HCT116 (cell line): ENCODE data around the gene LAYN. TPM values are rescaled to one million over a fixed set of nuclear protein-coding genes. Genes with fewer than 3 reads are reported as not detected.
A peak's percentile ranks its signal among the peaks of the same experiment; 100 is the strongest.

Experiments used
- ATAC-seq: fragments of 200-7000 bp; cut with Tn5 transposase; 2 replicates; pipeline ENCODE4 v1.9.1; 2020; ENCODE audit warnings: mild to moderate bottlenecking, moderate library complexity
- BruUV-seq: library from RNA; stranded (reverse); fragments of 400-500 nt; replicated peaks from 2 replicates; lab custom pipeline; 2021; lab: Mats Ljungman, UMichigan
- CTCF ChIA-PET: fragments of 300-600 bp; sonication (Branson Sonifier 250); formaldehyde crosslinking; loops from one replicate; lab custom pipeline; 2021; ENCODE audit warnings: antibody characterized with exemption; lab: Charles Lee
- POLR2A ChIA-PET: fragments of 300-600, 350-600 bp; sonication (Branson Sonifier 250); formaldehyde crosslinking; loops from one replicate; lab custom pipeline; 2021; ENCODE audit warnings: antibody characterized with exemption; lab: Charles Lee
- RAD21 ChIA-PET, 2 experiments: fragments of 300-600 bp; sonication (Branson Sonifier 250); formaldehyde crosslinking; loops; one replicate each; lab custom pipeline; 2023; ENCODE audit warnings: low total read pairs in 2 of 2; ENCODE audit not compliant: uncharacterized antibody in 2 of 2, unreplicated experiment in 2 of 2, low non-redundant PET in 1 of 2; lab: Charles Lee
- DNase-seq: peaks from one replicate; pipeline ENCODE4 v3.0.0-alpha.2; 2010; ENCODE audit warnings: low read depth, low spot score
- H2AFZ ChIP-seq: fragments of 200-600 bp; shearing (Covaris generic), sonication (generic); 2 replicates; pipeline ENCODE4 v1.6.1; 2017; ENCODE audit warnings: low read depth, mixed run types, mixed read lengths, antibody characterized with exemption, low read length; ENCODE audit not compliant: poor library complexity, severe bottlenecking
- H3K27ac ChIP-seq: 2 replicates; pipeline ENCODE4 v1.5.1; 2012; ENCODE audit warnings: low read depth, low read length
- H3K27me3 ChIP-seq: fragments of 200-600 bp; sonication (generic); 2 replicates; pipeline ENCODE4 v1.6.1; 2016; ENCODE audit warnings: mixed run types, low read length, mixed read lengths; ENCODE audit not compliant: insufficient read depth
- H3K36me3 ChIP-seq, 2 experiments: fragments of 200-500 bp in 1 of 2; fragments of 200-600 bp in 1 of 2; sonication (Bioruptor generic) in 1 of 2; sonication (generic) in 1 of 2; 2 replicates each; pipeline versions ENCODE4 v1.5.1 to v1.6.1; 2014 to 2016; ENCODE audit warnings: low read length in 2 of 2, inconsistent platforms in 1 of 2, mixed read lengths in 1 of 2, mixed run types in 1 of 2; ENCODE audit not compliant: insufficient read depth in 2 of 2, control insufficient read depth in 1 of 2
- H3K4me1 ChIP-seq, 2 experiments: fragments of 200-600 bp in 1 of 2; sonication (generic) in 1 of 2; 2 replicates each; pipeline versions ENCODE4 v1.5.1 to v1.6.1; 2012 to 2017; ENCODE audit warnings: low read length in 2 of 2, inconsistent platforms in 1 of 2, mild to moderate bottlenecking in 1 of 2, mixed read lengths in 1 of 2, mixed run types in 1 of 2, moderate library complexity in 1 of 2; ENCODE audit not compliant: insufficient read depth in 2 of 2, control insufficient read depth in 1 of 2
- H3K4me2 ChIP-seq: fragments of 200-600 bp; sonication (generic); 2 replicates; pipeline ENCODE4 v1.6.1; 2017; ENCODE audit warnings: mixed run types, low read length, mixed read lengths
- H3K4me3 ChIP-seq, 2 experiments: fragments of 200-600 bp in 1 of 2; sonication (generic) in 1 of 2; replicated peaks in 1 of 2; 2 replicates each; pipeline ENCODE4 v1.5.1; 2011 to 2016; ENCODE audit warnings: low read length in 2 of 2, control low read depth in 1 of 2, low read depth in 1 of 2, mild to moderate bottlenecking in 1 of 2, mixed read lengths in 1 of 2, mixed run types in 1 of 2
- H3K79me2 ChIP-seq: fragments of 200-600 bp; sonication (generic); 2 replicates; pipeline ENCODE4 v1.6.1; 2017; ENCODE audit warnings: mild to moderate bottlenecking, mixed run types, low read length, moderate library complexity, mixed read lengths; ENCODE audit not compliant: insufficient read depth
- H3K9ac ChIP-seq: fragments of 200-600 bp; sonication (generic); 2 replicates; pipeline ENCODE4 v1.6.1; 2016; ENCODE audit warnings: low read length, mixed read lengths
- H3K9me2 ChIP-seq: fragments of 200-600 bp; sonication (generic), shearing (Covaris generic); 2 replicates; pipeline ENCODE4 v1.6.1; 2017; ENCODE audit warnings: mixed run types, mild to moderate bottlenecking, moderate library complexity; ENCODE audit not compliant: insufficient read depth
- H3K9me3 ChIP-seq, 2 experiments: fragments of 200-500 bp in 1 of 2; fragments of 200-600 bp in 1 of 2; sonication (Bioruptor generic) in 1 of 2; sonication (generic) in 1 of 2; 2 replicates each; pipeline ENCODE4 v1.6.1; 2014 to 2017; ENCODE audit warnings: low read length in 2 of 2, mixed read lengths in 2 of 2, inconsistent platforms in 1 of 2, low read depth in 1 of 2, mild to moderate bottlenecking in 1 of 2, mixed run types in 1 of 2, moderate library complexity in 1 of 2; ENCODE audit not compliant: control insufficient read depth in 1 of 2, insufficient read depth in 1 of 2
- H4K20me1 ChIP-seq: fragments of 200-600 bp; sonication (generic), shearing (Covaris generic); 2 replicates; pipeline ENCODE4 v1.6.1; 2017; ENCODE audit warnings: mixed run types, mild to moderate bottlenecking, moderate library complexity; ENCODE audit not compliant: insufficient read depth
- CBX3 ChIP-seq: IDR thresholded peaks from 2 replicates; pipeline ENCODE4 v1.6.1; 2012; ENCODE audit warnings: low read depth
- EZH2 ChIP-seq: fragments of 200-600 bp; sonication (generic); IDR thresholded peaks from 2 replicates; pipeline ENCODE4 v1.6.1; 2017; ENCODE audit warnings: antibody characterized with exemption, mixed run types
- EZH2phosphoT487 ChIP-seq: fragments of 200-600 bp; IDR thresholded peaks from 2 replicates; pipeline ENCODE4 v1.6.1; 2018; ENCODE audit warnings: antibody characterized with exemption, borderline replicate concordance
- FOSL1 ChIP-seq: IDR thresholded peaks from 2 replicates; pipeline ENCODE4 v1.6.1; 2012; ENCODE audit warnings: low read depth
- POLR2A ChIP-seq: IDR thresholded peaks from 2 replicates; pipeline ENCODE4 v1.7.0; 2011; ENCODE audit warnings: borderline replicate concordance; ENCODE audit not compliant: insufficient read depth, insufficient read length; ENCODE audit errors: extremely low read depth
- RAD21 ChIP-seq: IDR thresholded peaks from 2 replicates; pipeline ENCODE4 v1.6.1; 2012; ENCODE audit warnings: low read depth, mild to moderate bottlenecking
- YY1 ChIP-seq: IDR thresholded peaks from 2 replicates; pipeline ENCODE4 v1.6.1; 2011; ENCODE audit warnings: low read length, low read depth, moderate library complexity, mild to moderate bottlenecking; ENCODE audit not compliant: insufficient replicate concordance; ENCODE audit errors: extremely low read depth
- ZNF274 ChIP-seq: fragments of 200-500 bp; sonication (Bioruptor generic); IDR thresholded peaks from 2 replicates; pipeline ENCODE4 v1.6.1; 2014; ENCODE audit warnings: mild to moderate bottlenecking, low read depth, low read length, inconsistent platforms
- intact Hi-C: fragments of 100-400 bp; cut with micrococcal nuclease; formaldehyde crosslinking; loops from 2 replicates; pipeline ENCODE4 v1.10.0; 2022
- total RNA-seq: library from RNA; stranded (reverse); gene quantifications from one replicate; pipeline ENCODE4 v1.2.1, GENCODE V29; 2021; ENCODE audit not compliant: unreplicated experiment
- TF ChIP-seq, protein P1 (sequence below), 3 experiments: fragments of 200-600 bp in 1 of 3; sonication (generic) in 1 of 3; IDR thresholded peaks in 2 of 3; conservative IDR thresholded peaks in 1 of 3; 2 replicates each; pipeline ENCODE4 v1.5.1; 2012 to 2017; ENCODE audit warnings: low read depth in 2 of 3, low read length in 2 of 3, antibody characterized with exemption in 1 of 3, borderline replicate concordance in 1 of 3, control low read depth in 1 of 3, mild to moderate bottlenecking in 1 of 3, mixed read lengths in 1 of 3, mixed run types in 1 of 3, moderate library complexity in 1 of 3; ENCODE audit not compliant: insufficient read depth in 1 of 3

Gene LAYN
- total RNA-seq, 1 experiment from 2014 or later: not detected

GRCh38 chr11:111603611-111604130 is 63.2 kb downstream of the LAYN start (continued):
- TF ChIP-seq ZNF274 (no peak), EZH2 (no peak), FOSL1 (no peak), POLR2A (no peak), EZH2phosphoT487 (no peak)

- Histone ChIP-seq H3K27me3 (no peaks in the 10 kb centered on the region), H3K9me2 (no peaks in the 10 kb centered on the region), H3K4me3 (no peak overlapping the region; a peak in 1 of 4 replicates), H2AFZ (no peak overlapping the region), H3K36me3 (no peaks in the 10 kb centered on the region), H3K4me1 (peaks cover 9 to 27% of the 10 kb centered on the region in 2 experiments; a peak in 3 of 4 replicates), H3K27ac (no peak overlapping the region), H4K20me1 (peaks cover 6% of the 10 kb centered on the region; the same call in 1 of the 2 replicates), H3K79me2 (peaks cover 64% of the 10 kb centered on the region), H3K9me3 (no peaks in the 10 kb centered on the region), H3K9ac (no peak overlapping the region), H3K4me2 (peak overlapping the region; percentile 88)
- ChIA-PET POLR2A (interaction anchor here (1.0 to 1.5 kb wide), 2 partner anchors 9 to 173 kb away, joined by 3 to 4 read pairs; no protein-coding TSS in a partner anchor), CTCF (interaction anchor here (0.5 to 1.4 kb wide), 24 partner anchors 8 to 242 kb away, joined by 3 to 17 read pairs (median 5); no protein-coding TSS in a partner anchor), RAD21 (interaction anchor here in 1 of 2 experiments (0.6 kb wide), 1 partner anchor 83 kb away, joined by 6 read pairs; no protein-coding TSS in a partner anchor)
- TF ChIP-seq YY1 (no peak), CBX3 (peak; percentile 46; the same call in 1 of the 2 replicates), RAD21 (peak; percentile 65)
- TF ChIP-seq, protein P1, sequence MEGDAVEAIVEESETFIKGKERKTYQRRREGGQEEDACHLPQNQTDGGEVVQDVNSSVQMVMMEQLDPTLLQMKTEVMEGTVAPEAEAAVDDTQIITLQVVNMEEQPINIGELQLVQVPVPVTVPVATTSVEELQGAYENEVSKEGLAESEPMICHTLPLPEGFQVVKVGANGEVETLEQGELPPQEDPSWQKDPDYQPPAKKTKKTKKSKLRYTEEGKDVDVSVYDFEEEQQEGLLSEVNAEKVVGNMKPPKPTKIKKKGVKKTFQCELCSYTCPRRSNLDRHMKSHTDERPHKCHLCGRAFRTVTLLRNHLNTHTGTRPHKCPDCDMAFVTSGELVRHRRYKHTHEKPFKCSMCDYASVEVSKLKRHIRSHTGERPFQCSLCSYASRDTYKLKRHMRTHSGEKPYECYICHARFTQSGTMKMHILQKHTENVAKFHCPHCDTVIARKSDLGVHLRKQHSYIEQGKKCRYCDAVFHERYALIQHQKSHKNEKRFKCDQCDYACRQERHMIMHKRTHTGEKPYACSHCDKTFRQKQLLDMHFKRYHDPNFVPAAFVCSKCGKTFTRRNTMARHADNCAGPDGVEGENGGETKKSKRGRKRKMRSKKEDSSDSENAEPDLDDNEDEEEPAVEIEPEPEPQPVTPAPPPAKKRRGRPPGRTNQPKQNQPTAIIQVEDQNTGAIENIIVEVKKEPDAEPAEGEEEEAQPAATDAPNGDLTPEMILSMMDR (IDR thresholded peaks at IDR 0.05 in 2 of 3, conservative IDR thresholded peaks at IDR 0.05 in 1 of 3; ENCODE audit: borderline replicate concordance in 1 of 3, insufficient read depth in 1 of 3, low read depth in 2 of 3, low read length in 2 of 3): peak; percentile 49 to 72 (median 50); a peak in 5 of 6 replicates
- no peak for ATAC-seq
- intact Hi-C loops: no loop called here
- no TSS peak for BruUV-seq
- DNase-seq: peak; percentile 48
Measured at GRCh38 chr11:111604392-111605009, 64.0 kb downstream of the LAYN start.
